ACC112 (cell line): Measurements from ENCODE around the gene HRH1.

Source experiments
- H2AFZ ChIP-seq: fragments of 200-600 bp; sonication (generic); one replicate; pipeline ENCODE4 v1.6.0; 2017; ENCODE audit warnings: antibody characterized with exemption, low read length; ENCODE audit not compliant: unreplicated experiment
- H3K27ac ChIP-seq: fragments of 200-600 bp; sonication (generic); 2 replicates; pipeline ENCODE4 v1.5.1; 2014; ENCODE audit warnings: low read depth, mild to moderate bottlenecking, antibody characterized with exemption, low read length, moderate library complexity
- H3K27me3 ChIP-seq: fragments of 200-600 bp; sonication (generic); 2 replicates; pipeline ENCODE4 v1.6.1; 2014; ENCODE audit warnings: mild to moderate bottlenecking, antibody characterized with exemption, low read length, moderate library complexity, mixed read lengths; ENCODE audit not compliant: insufficient read depth
- H3K36me3 ChIP-seq: fragments of 200-600 bp; sonication (generic); 2 replicates; pipeline ENCODE4 v1.6.1; 2016; ENCODE audit warnings: mild to moderate bottlenecking, antibody characterized with exemption, low read length, moderate library complexity, mixed read lengths; ENCODE audit not compliant: insufficient read depth
- H3K4me1 ChIP-seq: fragments of 200-600 bp; sonication (generic); one replicate; pipeline ENCODE4 v1.6.1; 2016; ENCODE audit warnings: low read length, mixed read lengths; ENCODE audit not compliant: insufficient read depth, unreplicated experiment, control insufficient read depth
- H3K4me3 ChIP-seq: fragments of 200-600 bp; sonication (generic); 2 replicates; pipeline ENCODE4 v1.5.1; 2014; ENCODE audit warnings: mild to moderate bottlenecking, low read depth, low read length
- H3K79me2 ChIP-seq: fragments of 200-600 bp; sonication (generic); one replicate; pipeline ENCODE4 v1.6.0; 2016; ENCODE audit warnings: low read length; ENCODE audit not compliant: control insufficient read depth, unreplicated experiment, insufficient read depth

Gene HRH1

GRCh38 chr3:11143476-11143875 lies 10.8 kb upstream of the HRH1 start:
- H3K4me3 ChIP-seq, result no peak overlapping the region
- no peak overlapping the region for H2AFZ ChIP-seq
- peak overlapping the region; percentile 47 for H3K27ac ChIP-seq
- no peaks in the 10 kb centered on the region for H3K36me3 ChIP-seq
- peaks cover 9% of the 10 kb centered on the region for H3K79me2 ChIP-seq
- peaks cover 54% of the 10 kb centered on the region for H3K4me1 ChIP-seq
- no peaks in the 10 kb centered on the region for H3K27me3 ChIP-seq

GRCh38 chr3:11144996-11145395 lies 9.3 kb upstream of the HRH1 start:
- H3K4me1 ChIP-seq, result peaks cover 54% of the 10 kb centered on the region
- H3K36me3 ChIP-seq, result no peaks in the 10 kb centered on the region
- H3K4me3 ChIP-seq, result no peak overlapping the region
- no peak overlapping the region for H2AFZ ChIP-seq
- H3K27ac ChIP-seq, result peak overlapping the region; percentile 98
- no peaks in the 10 kb centered on the region for H3K27me3 ChIP-seq
- peaks cover 9% of the 10 kb centered on the region for H3K79me2 ChIP-seq

- Histone ChIP-seq H3K4me1 (peaks cover 45% of the 10 kb centered on the region), H3K36me3 (no peaks in the 10 kb centered on the region), H2AFZ (no peak overlapping the region), H3K27me3 (no peaks in the 10 kb centered on the region), H3K4me3 (no peak overlapping the region), H3K79me2 (peaks cover 9% of the 10 kb centered on the region), H3K27ac (peak overlapping the region; percentile 98)
Observed at GRCh38 chr3:11145888-11146287, 8.4 kb upstream of the HRH1 start.

GRCh38 chr3:11146773-11147660 lies 7.3 kb upstream of the HRH1 start:
- Histone ChIP-seq H3K79me2 (peaks cover 9% of the 10 kb centered on the region), H3K27me3 (no peaks in the 10 kb centered on the region), H3K27ac (peak overlapping the region; percentile 98), H3K36me3 (no peaks in the 10 kb centered on the region), H3K4me3 (peak overlapping the region; percentile 31; the same call in 1 of the 2 replicates), H2AFZ (no peak overlapping the region), H3K4me1 (peaks cover 43% of the 10 kb centered on the region)

- Histone ChIP-seq H3K79me2 (peaks cover 16% of the 10 kb centered on the region), H3K27me3 (no peaks in the 10 kb centered on the region), H2AFZ (no peak overlapping the region), H3K27ac (peak overlapping the region; percentile 36; the same call in 1 of the 2 replicates), H3K36me3 (no peaks in the 10 kb centered on the region), H3K4me1 (peaks cover 35% of the 10 kb centered on the region), H3K4me3 (no peak overlapping the region)
Observed at GRCh38 chr3:11150256-11150655, 4.0 kb upstream of the HRH1 start.

GRCh38 chr3:11152301-11152700 lies 2.0 kb upstream of the HRH1 start:
- no peaks in the 10 kb centered on the region for H3K27me3 ChIP-seq

GRCh38 chr3:11154953-11155325 lies 646 bp downstream of the HRH1 start:
- Histone ChIP-seq H3K27me3 (no peaks in the 10 kb centered on the region), H3K36me3 (0 out of 2 replicates have a peak, but pooled peaks cover 10% of the 10 kb centered on the region), H2AFZ (peak overlapping the region; percentile 64), H3K27ac (peak overlapping the region; percentile 76), H3K79me2 (peaks cover 41% of the 10 kb centered on the region), H3K4me3 (peak overlapping the region; percentile 90), H3K4me1 (peaks cover 51% of the 10 kb centered on the region)

More at GRCh38 chr3:11152301-11152700, 2.0 kb upstream of the HRH1 start:
- peaks cover 34% of the 10 kb centered on the region for H3K4me1 ChIP-seq
- no peak overlapping the region for H2AFZ ChIP-seq
- 0 out of 2 replicates have a peak, but pooled peaks cover 3% of the 10 kb centered on the region for H3K36me3 ChIP-seq
- H3K4me3 ChIP-seq, result no peak overlapping the region
- H3K27ac ChIP-seq, result no peak overlapping the region
- peaks cover 27% of the 10 kb centered on the region for H3K79me2 ChIP-seq

- Histone ChIP-seq H3K27ac (peak overlapping the region; percentile 76), H3K4me1 (peaks cover 56% of the 10 kb centered on the region), H3K4me3 (peak overlapping the region; percentile 90), H3K27me3 (no peaks in the 10 kb centered on the region), H3K36me3 (0 out of 2 replicates have a peak, but pooled peaks cover 10% of the 10 kb centered on the region), H3K79me2 (peaks cover 46% of the 10 kb centered on the region), H2AFZ (no peak overlapping the region)
Observed at GRCh38 chr3:11155341-11156025, 1.2 kb downstream of the HRH1 start.

GRCh38 chr3:11156026-11156410 lies 1.7 kb downstream of the HRH1 start:
- no peak overlapping the region for H2AFZ ChIP-seq
- peaks cover 59% of the 10 kb centered on the region for H3K4me1 ChIP-seq
- H3K79me2 ChIP-seq, result peaks cover 52% of the 10 kb centered on the region
- H3K4me3 ChIP-seq, result peak overlapping the region; percentile 90
- H3K27ac ChIP-seq, result 0 out of 2 replicates have a peak overlapping the region, but pooled peaks have one; percentile 76
- H3K36me3 ChIP-seq, result 0 out of 2 replicates have a peak, but pooled peaks cover 10% of the 10 kb centered on the region
- no peaks in the 10 kb centered on the region for H3K27me3 ChIP-seq

- no peak overlapping the region for H3K27ac ChIP-seq
- H3K36me3 ChIP-seq, result 0 out of 2 replicates have a peak, but pooled peaks cover 15% of the 10 kb centered on the region
- peaks cover 59% of the 10 kb centered on the region for H3K4me1 ChIP-seq
- no peak overlapping the region for H2AFZ ChIP-seq
- no peaks in the 10 kb centered on the region for H3K27me3 ChIP-seq
- H3K79me2 ChIP-seq, result peaks cover 66% of the 10 kb centered on the region
- H3K4me3 ChIP-seq, result no peak overlapping the region
Observed at GRCh38 chr3:11157421-11157820, 3.1 kb downstream of the HRH1 start.
